ENCODE measurements around the gene WFIKKN2.

The WFIKKN2 gene

GRCh38 chr17:50881182-50881581, 45.8 kb downstream of the WFIKKN2 start:
- ChIA-PET CTCF (interaction anchor here (0.5 kb wide), 1 partner anchor 330 kb away, joined by 3 read pairs; no protein-coding TSS in a partner anchor), POLR2A (interaction anchor here (0.7 kb wide), 1 partner anchor 834 kb away, joined by 6 read pairs; no protein-coding TSS in a partner anchor)
- Histone ChIP-seq H3K36me3 (ENCODE audit: control insufficient read depth in 2 of 2, insufficient read depth in 1 of 2, low read length in 2 of 2) (no peaks in the 10 kb centered on the region), H3K4me3 (ENCODE audit: low read depth, low read length) (no peak overlapping the region), H3K4me1 (ENCODE audit: control insufficient read depth, insufficient read depth, low read length) (no peaks in the 10 kb centered on the region), H3K27ac (ENCODE audit: extremely low read depth, low read depth, low read length) (no peak overlapping the region), H3K9me3 (ENCODE audit: control insufficient read depth, insufficient read depth, low read depth, low read length) (no peaks in the 10 kb centered on the region)
- no peak for TF ChIP-seq ZNF645 (tag by site-specific recombination; IDR thresholded peaks at IDR 0.05)
- TF ChIP-seq INSM2 (tag by site-specific recombination; IDR thresholded peaks at IDR 0.05), result no peak
- TF ChIP-seq ZBTB8A (tag by site-specific recombination; IDR thresholded peaks at IDR 0.05), result no peak
- TF ChIP-seq, protein P1, sequence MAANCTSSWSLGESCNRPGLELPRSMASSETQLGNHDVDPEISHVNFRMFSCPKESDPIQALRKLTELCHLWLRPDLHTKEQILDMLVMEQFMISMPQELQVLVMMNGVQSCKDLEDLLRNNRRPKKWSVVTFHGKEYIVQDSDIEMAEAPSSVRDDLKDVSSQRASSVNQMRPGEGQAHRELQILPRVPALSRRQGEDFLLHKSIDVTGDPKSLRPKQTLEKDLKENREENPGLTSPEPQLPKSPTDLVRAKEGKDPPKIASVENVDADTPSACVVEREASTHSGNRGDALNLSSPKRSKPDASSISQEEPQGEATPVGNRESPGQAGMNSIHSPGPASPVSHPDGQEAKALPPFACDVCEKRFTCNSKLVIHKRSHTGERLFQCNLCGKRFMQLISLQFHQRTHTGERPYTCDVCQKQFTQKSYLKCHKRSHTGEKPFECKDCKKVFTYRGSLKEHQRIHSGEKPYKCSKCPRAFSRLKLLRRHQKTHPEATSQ (tag by site-specific recombination; IDR thresholded peaks at IDR 0.05), result no peak
- no peak for TF ChIP-seq ZNF37A (tag by site-specific recombination; IDR thresholded peaks at IDR 0.05)
- TF ChIP-seq, protein P2, sequence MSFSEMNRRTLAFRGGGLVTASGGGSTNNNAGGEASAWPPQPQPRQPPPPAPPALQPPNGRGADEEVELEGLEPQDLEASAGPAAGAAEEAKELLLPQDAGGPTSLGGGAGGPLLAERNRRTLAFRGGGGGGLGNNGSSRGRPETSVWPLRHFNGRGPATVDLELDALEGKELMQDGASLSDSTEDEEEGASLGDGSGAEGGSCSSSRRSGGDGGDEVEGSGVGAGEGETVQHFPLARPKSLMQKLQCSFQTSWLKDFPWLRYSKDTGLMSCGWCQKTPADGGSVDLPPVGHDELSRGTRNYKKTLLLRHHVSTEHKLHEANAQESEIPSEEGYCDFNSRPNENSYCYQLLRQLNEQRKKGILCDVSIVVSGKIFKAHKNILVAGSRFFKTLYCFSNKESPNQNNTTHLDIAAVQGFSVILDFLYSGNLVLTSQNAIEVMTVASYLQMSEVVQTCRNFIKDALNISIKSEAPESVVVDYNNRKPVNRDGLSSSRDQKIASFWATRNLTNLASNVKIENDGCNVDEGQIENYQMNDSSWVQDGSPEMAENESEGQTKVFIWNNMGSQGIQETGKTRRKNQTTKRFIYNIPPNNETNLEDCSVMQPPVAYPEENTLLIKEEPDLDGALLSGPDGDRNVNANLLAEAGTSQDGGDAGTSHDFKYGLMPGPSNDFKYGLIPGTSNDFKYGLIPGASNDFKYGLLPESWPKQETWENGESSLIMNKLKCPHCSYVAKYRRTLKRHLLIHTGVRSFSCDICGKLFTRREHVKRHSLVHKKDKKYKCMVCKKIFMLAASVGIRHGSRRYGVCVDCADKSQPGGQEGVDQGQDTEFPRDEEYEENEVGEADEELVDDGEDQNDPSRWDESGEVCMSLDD (tag by site-specific recombination; IDR thresholded peaks at IDR 0.05), result no peak
- TF ChIP-seq ZNF404 (tag by site-specific recombination; IDR thresholded peaks at IDR 0.05), result no peak
- TF ChIP-seq, protein P3, sequence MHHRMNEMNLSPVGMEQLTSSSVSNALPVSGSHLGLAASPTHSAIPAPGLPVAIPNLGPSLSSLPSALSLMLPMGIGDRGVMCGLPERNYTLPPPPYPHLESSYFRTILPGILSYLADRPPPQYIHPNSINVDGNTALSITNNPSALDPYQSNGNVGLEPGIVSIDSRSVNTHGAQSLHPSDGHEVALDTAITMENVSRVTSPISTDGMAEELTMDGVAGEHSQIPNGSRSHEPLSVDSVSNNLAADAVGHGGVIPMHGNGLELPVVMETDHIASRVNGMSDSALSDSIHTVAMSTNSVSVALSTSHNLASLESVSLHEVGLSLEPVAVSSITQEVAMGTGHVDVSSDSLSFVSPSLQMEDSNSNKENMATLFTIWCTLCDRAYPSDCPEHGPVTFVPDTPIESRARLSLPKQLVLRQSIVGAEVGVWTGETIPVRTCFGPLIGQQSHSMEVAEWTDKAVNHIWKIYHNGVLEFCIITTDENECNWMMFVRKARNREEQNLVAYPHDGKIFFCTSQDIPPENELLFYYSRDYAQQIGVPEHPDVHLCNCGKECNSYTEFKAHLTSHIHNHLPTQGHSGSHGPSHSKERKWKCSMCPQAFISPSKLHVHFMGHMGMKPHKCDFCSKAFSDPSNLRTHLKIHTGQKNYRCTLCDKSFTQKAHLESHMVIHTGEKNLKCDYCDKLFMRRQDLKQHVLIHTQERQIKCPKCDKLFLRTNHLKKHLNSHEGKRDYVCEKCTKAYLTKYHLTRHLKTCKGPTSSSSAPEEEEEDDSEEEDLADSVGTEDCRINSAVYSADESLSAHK (tag by site-specific recombination; IDR thresholded peaks at IDR 0.05), result no peak
- no peak for TF ChIP-seq ZNF211 (tag by site-specific recombination; IDR thresholded peaks at IDR 0.05; ENCODE audit: low read depth)
- TF ChIP-seq ZNF133 (tag by site-specific recombination; IDR thresholded peaks at IDR 0.05), result no peak
- TF ChIP-seq ZBTB7A (tag by site-specific recombination; IDR thresholded peaks at IDR 0.05; ENCODE audit: low read depth), result no peak
- TF ChIP-seq ZNF416 (tag by site-specific recombination; IDR thresholded peaks at IDR 0.05), result no peak

GRCh38 chr17:50882851-50883250, 47.5 kb downstream of the WFIKKN2 start:
- no peak overlapping the region for H3K4me3 ChIP-seq (ENCODE audit: low read depth, low read length)
- no peaks in the 10 kb centered on the region for H3K36me3 ChIP-seq (ENCODE audit: control insufficient read depth in 2 of 2, insufficient read depth in 1 of 2, low read length in 2 of 2)
- no peak overlapping the region for H3K27ac ChIP-seq (ENCODE audit: extremely low read depth, low read depth, low read length)
- TF ChIP-seq ZNF248 (tag by site-specific recombination; IDR thresholded peaks at IDR 0.05), result no peak
- TF ChIP-seq, protein P4, sequence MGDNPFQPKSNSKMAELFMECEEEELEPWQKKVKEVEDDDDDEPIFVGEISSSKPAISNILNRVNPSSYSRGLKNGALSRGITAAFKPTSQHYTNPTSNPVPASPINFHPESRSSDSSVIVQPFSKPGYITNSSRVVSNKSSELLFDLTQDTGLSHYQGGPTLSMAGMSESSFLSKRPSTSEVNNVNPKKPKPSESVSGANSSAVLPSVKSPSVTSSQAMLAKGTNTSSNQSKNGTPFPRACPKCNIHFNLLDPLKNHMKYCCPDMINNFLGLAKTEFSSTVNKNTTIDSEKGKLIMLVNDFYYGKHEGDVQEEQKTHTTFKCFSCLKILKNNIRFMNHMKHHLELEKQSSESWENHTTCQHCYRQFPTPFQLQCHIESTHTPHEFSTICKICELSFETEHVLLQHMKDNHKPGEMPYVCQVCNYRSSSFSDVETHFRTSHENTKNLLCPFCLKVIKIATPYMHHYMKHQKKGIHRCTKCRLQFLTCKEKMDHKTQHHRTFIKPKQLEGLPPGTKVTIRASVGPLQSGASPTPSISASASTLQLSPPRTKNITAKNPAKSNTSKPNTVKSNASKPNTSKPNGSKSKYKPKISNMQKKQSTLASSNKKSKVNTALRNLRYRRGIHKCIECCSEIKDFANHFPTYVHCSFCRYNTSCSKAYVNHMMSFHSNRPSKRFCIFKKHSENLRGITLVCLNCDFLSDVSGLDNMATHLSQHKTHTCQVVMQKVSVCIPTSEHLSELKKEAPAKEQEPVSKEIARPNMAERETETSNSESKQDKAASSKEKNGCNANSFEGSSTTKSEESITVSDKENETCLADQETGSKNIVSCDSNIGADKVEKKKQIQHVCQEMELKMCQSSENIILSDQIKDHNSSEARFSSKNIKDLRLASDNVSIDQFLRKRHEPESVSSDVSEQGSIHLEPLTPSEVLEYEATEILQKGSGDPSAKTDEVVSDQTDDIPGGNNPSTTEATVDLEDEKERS (tag by site-specific recombination; IDR thresholded peaks at IDR 0.05), result no peak
- no peak for TF ChIP-seq ZNF549 (tag by site-specific recombination; IDR thresholded peaks at IDR 0.05)
- no peaks in the 10 kb centered on the region for H3K4me1 ChIP-seq (ENCODE audit: control insufficient read depth, insufficient read depth, low read length)
- ChIA-PET CTCF (no interaction called here), POLR2A (no interaction called here)
- no peaks in the 10 kb centered on the region for H3K9me3 ChIP-seq (ENCODE audit: control insufficient read depth, insufficient read depth, low read depth, low read length)

All from HEK293 (cell line).